Liver (tissue), 9 donors: ENCODE results near the gene OSBPL5. TPM values are rescaled to one million over a fixed set of nuclear protein-coding genes. Genes with fewer than 3 reads are reported as not detected.

Experiments
- DNase-seq: peaks from one replicate; pipeline ENCODE4 v3.0.0-alpha.2; 2017; ENCODE audit warnings: low spot score
- H3K27ac ChIP-seq, 2 donors: one replicate each; pipeline ENCODE4 v1.7.0; 2013; ENCODE audit warnings: inconsistent platforms in 2 of 2, low read length in 2 of 2, control low read depth in 1 of 2, low read depth in 1 of 2, mild to moderate bottlenecking in 1 of 2
- H3K27me3 ChIP-seq, 4 donors: one replicate each; pipeline versions ENCODE4 v1.6.1 to v1.7.0; 2013; ENCODE audit warnings: low read length in 3 of 4, inconsistent platforms in 1 of 4, mild to moderate bottlenecking in 1 of 4, moderate library complexity in 1 of 4; ENCODE audit not compliant: control insufficient read depth in 4 of 4, insufficient read depth in 4 of 4
- H3K36me3 ChIP-seq, 4 donors: one replicate each; pipeline versions ENCODE4 v1.6.1 to v1.7.0; 2013; ENCODE audit warnings: low read length in 3 of 4, mild to moderate bottlenecking in 3 of 4, low read depth in 1 of 4, moderate library complexity in 1 of 4; ENCODE audit not compliant: control insufficient read depth in 4 of 4, insufficient read depth in 3 of 4
- H3K4me1 ChIP-seq, 4 donors: one replicate each; pipeline versions ENCODE4 v1.6.1 to v1.7.0; 2013; ENCODE audit warnings: low read length in 3 of 4, mild to moderate bottlenecking in 3 of 4, moderate library complexity in 1 of 4; ENCODE audit not compliant: control insufficient read depth in 4 of 4, insufficient read depth in 4 of 4
- H3K4me3 ChIP-seq, 3 donors: one replicate each; pipeline versions ENCODE4 v1.6.1 to v1.7.0; 2013; ENCODE audit warnings: low read length in 3 of 3, control low read depth in 1 of 3, low read depth in 1 of 3, mild to moderate bottlenecking in 1 of 3
- H3K9ac ChIP-seq, 2 donors: one replicate each; pipeline ENCODE4 v1.7.0; 2013; ENCODE audit warnings: low read length in 2 of 2, mild to moderate bottlenecking in 2 of 2, moderate library complexity in 2 of 2, control low read depth in 1 of 2, low read depth in 1 of 2
- H3K9me3 ChIP-seq, 4 donors: one replicate each; pipeline versions ENCODE4 v1.6.1 to v1.7.0; 2013; ENCODE audit warnings: low read length in 3 of 4; ENCODE audit not compliant: control insufficient read depth in 4 of 4
- EGR1 ChIP-seq, 2 donors: IDR thresholded peaks; 2 replicates each; pipeline ENCODE4 v1.6.1; 2016 to 2018; ENCODE audit warnings: antibody characterized with exemption in 2 of 2, low read depth in 2 of 2
- FOXA1 ChIP-seq: IDR thresholded peaks from 2 replicates; pipeline ENCODE4 v1.6.1; 2016; ENCODE audit warnings: antibody characterized with exemption
- FOXA2 ChIP-seq: IDR thresholded peaks from 2 replicates; pipeline ENCODE4 v1.6.1; 2016; ENCODE audit warnings: antibody characterized with exemption
- GABPA ChIP-seq, 2 donors: IDR thresholded peaks in 1 of 2; conservative IDR thresholded peaks in 1 of 2; 2 replicates each; pipeline ENCODE4 v1.6.1; 2016; ENCODE audit warnings: antibody characterized with exemption in 2 of 2, mild to moderate bottlenecking in 1 of 2, moderate library complexity in 1 of 2
- HNF4A ChIP-seq, 2 donors: conservative IDR thresholded peaks; 2 replicates each; pipeline ENCODE4 v1.6.1; 2016; ENCODE audit warnings: antibody characterized with exemption in 2 of 2, mild to moderate bottlenecking in 2 of 2
- HNF4G ChIP-seq: IDR thresholded peaks from 2 replicates; pipeline ENCODE4 v1.6.1; 2016; ENCODE audit warnings: antibody characterized with exemption
- JUND ChIP-seq, 2 donors: IDR thresholded peaks; 2 replicates each; pipeline ENCODE4 v1.6.1; 2016; ENCODE audit warnings: antibody characterized with exemption in 2 of 2
- NR2F2 ChIP-seq: IDR thresholded peaks from 2 replicates; pipeline ENCODE4 v1.6.1; 2016; ENCODE audit warnings: antibody characterized with exemption
- RAD21 ChIP-seq, 2 donors: IDR thresholded peaks; 2 replicates each; pipeline ENCODE4 v1.6.1; 2016; ENCODE audit warnings: antibody characterized with exemption in 2 of 2, mild to moderate bottlenecking in 2 of 2
- RXRA ChIP-seq, 2 donors: IDR thresholded peaks; 2 replicates each; pipeline ENCODE4 v1.6.1; 2017 to 2018; ENCODE audit warnings: antibody characterized with exemption in 2 of 2, mild to moderate bottlenecking in 1 of 2
- SP1 ChIP-seq: IDR thresholded peaks from 2 replicates; pipeline ENCODE4 v1.6.1; 2018; ENCODE audit warnings: antibody characterized with exemption, mild to moderate bottlenecking
- TAF1 ChIP-seq: conservative IDR thresholded peaks from 2 replicates; pipeline ENCODE4 v1.6.1; 2016; ENCODE audit warnings: antibody characterized with exemption, mild to moderate bottlenecking
- YY1 ChIP-seq: IDR thresholded peaks from 2 replicates; pipeline ENCODE4 v1.6.1; 2016; ENCODE audit warnings: antibody characterized with exemption, mild to moderate bottlenecking
- WGBS: extraction: QIAGEN DNeasy Blood & Tissue Kit; methylation state at CpG from one replicate; pipeline ENCODE4 v1.1.7; 2013; 5-methylcytosine and 5-hydroxymethylcytosine counted together
- polyA plus RNA-seq, 2 donors: library from polyadenylated mRNA; stranded (reverse) in 1 of 2; unstranded in 1 of 2; fragments of 200-250 nt in 1 of 2; fragments of >200 nt in 1 of 2; fragmentation: Nextera tagmentation in 1 of 2; extraction: Ambion mirVana in 1 of 2; gene quantifications; one replicate each; pipeline versions ENCODE4 v1.2.1 to v1.2.3, GENCODE V29; 2013 to 2015
- total RNA-seq, 2 donors: library from RNA; depleted of rRNA; stranded (reverse); fragments of >200 nt; gene quantifications; one replicate each; pipeline ENCODE4 v1.2.3, GENCODE V29; 2014
- TF ChIP-seq, protein P1 (sequence below): IDR thresholded peaks from 2 replicates; pipeline ENCODE4 v1.6.1; 2016; ENCODE audit warnings: antibody characterized with exemption
- TF ChIP-seq, protein P2 (sequence below): IDR thresholded peaks from 2 replicates; pipeline ENCODE4 v1.6.1; 2016; ENCODE audit warnings: antibody characterized with exemption, mild to moderate bottlenecking
- TF ChIP-seq, protein P3 (sequence below): IDR thresholded peaks from 2 replicates; pipeline ENCODE4 v1.6.1; 2016; ENCODE audit warnings: antibody characterized with exemption
- TF ChIP-seq, protein P4 (sequence below): IDR thresholded peaks from 2 replicates; pipeline ENCODE4 v1.6.1; 2016; ENCODE audit warnings: antibody characterized with exemption
- TF ChIP-seq, protein P5 (sequence below): fragments of 150-350 bp; IDR thresholded peaks from 2 replicates; pipeline ENCODE4 v1.5.1; 2017; ENCODE audit warnings: improper control_type of control experiment, low read depth, low read length; ENCODE audit not compliant: missing input control
- donor health status: healthy.
- donor health status: healthy.
- donor health status: healthy.
- donor health status: healthy.
- donor health status: healthy.

OSBPL5 gene
- total and polyA plus RNA-seq, 4 donors = 0.74 to 6.2 (median 3.9) TPM

DNA sequence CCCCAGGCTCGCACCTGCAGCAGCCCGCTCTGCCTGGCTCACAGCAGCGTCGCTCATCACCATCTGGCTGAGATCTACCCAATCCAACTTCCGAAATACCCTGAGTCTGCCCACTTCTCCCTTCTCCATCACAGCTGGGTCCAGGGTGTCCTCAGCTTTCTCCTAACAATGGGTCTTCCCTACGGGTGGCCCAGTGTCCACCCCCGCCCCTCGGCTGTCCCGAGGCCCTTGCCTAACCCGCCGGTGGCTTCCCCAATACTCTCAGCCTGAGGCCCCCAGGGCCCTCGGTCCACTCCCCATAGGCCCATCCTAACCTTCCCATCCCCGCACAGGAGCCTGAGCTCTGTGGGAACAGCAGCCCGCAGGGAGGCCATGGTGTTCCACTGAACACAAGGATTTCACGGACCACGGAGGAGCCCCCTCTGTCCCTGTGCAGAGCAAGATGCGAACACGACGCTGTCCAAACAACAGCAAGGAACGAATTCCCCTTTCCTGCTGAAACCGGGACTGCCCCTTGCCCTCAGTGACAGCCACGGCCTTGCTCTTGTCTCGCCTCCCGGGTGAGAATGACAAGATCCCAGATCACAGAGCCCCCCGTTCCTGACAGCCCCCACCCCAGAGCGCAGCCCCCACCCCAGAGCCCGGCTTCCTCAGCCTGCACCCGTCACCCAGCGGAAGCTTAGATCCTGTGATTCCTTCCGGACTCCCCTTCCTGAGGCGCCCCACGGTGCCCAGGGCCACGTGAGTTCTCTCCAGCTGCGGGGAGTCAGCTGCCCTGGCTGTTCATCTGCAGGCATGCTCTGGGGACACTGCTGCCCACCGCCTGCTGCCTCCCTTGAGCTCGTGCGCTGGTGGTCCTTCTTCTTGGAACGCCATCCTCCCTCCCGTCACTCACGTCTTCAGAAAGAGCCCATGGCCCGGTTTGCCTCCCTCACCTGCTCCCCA, 59.0 kb downstream of the OSBPL5 start:
- Histone ChIP-seq H3K27ac (no peak overlapping the region), H3K9ac (no peak overlapping the region), H3K4me1 (no peaks in the 10 kb centered on the region), H3K9me3 (no peaks in the 10 kb centered on the region), H3K27me3 (no peaks in the 10 kb centered on the region), H3K4me3 (no peak overlapping the region), H3K36me3 (no peaks in the 10 kb centered on the region)
- TF ChIP-seq, protein P1, sequence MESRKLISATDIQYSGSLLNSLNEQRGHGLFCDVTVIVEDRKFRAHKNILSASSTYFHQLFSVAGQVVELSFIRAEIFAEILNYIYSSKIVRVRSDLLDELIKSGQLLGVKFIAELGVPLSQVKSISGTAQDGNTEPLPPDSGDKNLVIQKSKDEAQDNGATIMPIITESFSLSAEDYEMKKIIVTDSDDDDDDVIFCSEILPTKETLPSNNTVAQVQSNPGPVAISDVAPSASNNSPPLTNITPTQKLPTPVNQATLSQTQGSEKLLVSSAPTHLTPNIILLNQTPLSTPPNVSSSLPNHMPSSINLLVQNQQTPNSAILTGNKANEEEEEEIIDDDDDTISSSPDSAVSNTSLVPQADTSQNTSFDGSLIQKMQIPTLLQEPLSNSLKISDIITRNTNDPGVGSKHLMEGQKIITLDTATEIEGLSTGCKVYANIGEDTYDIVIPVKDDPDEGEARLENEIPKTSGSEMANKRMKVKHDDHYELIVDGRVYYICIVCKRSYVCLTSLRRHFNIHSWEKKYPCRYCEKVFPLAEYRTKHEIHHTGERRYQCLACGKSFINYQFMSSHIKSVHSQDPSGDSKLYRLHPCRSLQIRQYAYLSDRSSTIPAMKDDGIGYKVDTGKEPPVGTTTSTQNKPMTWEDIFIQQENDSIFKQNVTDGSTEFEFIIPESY = no peak
- TF ChIP-seq HNF4A (conservative IDR thresholded peaks at IDR 0.05) = no peak
- TF ChIP-seq YY1 = no peak
- TF ChIP-seq GABPA (IDR thresholded peaks at IDR 0.05 in 1 of 2, conservative IDR thresholded peaks at IDR 0.05 in 1 of 2) = no peak
- TF ChIP-seq JUND (IDR thresholded peaks at IDR 0.05) = no peak
- no peak for TF ChIP-seq HNF4G
- TF ChIP-seq RAD21 (IDR thresholded peaks at IDR 0.05) = no peak
- TF ChIP-seq, protein P2, sequence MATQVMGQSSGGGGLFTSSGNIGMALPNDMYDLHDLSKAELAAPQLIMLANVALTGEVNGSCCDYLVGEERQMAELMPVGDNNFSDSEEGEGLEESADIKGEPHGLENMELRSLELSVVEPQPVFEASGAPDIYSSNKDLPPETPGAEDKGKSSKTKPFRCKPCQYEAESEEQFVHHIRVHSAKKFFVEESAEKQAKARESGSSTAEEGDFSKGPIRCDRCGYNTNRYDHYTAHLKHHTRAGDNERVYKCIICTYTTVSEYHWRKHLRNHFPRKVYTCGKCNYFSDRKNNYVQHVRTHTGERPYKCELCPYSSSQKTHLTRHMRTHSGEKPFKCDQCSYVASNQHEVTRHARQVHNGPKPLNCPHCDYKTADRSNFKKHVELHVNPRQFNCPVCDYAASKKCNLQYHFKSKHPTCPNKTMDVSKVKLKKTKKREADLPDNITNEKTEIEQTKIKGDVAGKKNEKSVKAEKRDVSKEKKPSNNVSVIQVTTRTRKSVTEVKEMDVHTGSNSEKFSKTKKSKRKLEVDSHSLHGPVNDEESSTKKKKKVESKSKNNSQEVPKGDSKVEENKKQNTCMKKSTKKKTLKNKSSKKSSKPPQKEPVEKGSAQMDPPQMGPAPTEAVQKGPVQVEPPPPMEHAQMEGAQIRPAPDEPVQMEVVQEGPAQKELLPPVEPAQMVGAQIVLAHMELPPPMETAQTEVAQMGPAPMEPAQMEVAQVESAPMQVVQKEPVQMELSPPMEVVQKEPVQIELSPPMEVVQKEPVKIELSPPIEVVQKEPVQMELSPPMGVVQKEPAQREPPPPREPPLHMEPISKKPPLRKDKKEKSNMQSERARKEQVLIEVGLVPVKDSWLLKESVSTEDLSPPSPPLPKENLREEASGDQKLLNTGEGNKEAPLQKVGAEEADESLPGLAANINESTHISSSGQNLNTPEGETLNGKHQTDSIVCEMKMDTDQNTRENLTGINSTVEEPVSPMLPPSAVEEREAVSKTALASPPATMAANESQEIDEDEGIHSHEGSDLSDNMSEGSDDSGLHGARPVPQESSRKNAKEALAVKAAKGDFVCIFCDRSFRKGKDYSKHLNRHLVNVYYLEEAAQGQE = no peak
- TF ChIP-seq SP1 = no peak
- no peak for TF ChIP-seq NR2F2
- TF ChIP-seq, protein P3, sequence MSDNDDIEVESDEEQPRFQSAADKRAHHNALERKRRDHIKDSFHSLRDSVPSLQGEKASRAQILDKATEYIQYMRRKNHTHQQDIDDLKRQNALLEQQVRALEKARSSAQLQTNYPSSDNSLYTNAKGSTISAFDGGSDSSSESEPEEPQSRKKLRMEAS = no peak
- TF ChIP-seq TAF1 = no peak
- no peak for TF ChIP-seq RXRA (IDR thresholded peaks at IDR 0.05)
- TF ChIP-seq, protein P4, sequence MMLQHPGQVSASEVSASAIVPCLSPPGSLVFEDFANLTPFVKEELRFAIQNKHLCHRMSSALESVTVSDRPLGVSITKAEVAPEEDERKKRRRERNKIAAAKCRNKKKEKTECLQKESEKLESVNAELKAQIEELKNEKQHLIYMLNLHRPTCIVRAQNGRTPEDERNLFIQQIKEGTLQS = no peak
- TF ChIP-seq FOXA2 = no peak
- no peak for TF ChIP-seq EGR1 (IDR thresholded peaks at IDR 0.05; ENCODE audit: low read depth in 2 of 2)
- TF ChIP-seq, protein P5, sequence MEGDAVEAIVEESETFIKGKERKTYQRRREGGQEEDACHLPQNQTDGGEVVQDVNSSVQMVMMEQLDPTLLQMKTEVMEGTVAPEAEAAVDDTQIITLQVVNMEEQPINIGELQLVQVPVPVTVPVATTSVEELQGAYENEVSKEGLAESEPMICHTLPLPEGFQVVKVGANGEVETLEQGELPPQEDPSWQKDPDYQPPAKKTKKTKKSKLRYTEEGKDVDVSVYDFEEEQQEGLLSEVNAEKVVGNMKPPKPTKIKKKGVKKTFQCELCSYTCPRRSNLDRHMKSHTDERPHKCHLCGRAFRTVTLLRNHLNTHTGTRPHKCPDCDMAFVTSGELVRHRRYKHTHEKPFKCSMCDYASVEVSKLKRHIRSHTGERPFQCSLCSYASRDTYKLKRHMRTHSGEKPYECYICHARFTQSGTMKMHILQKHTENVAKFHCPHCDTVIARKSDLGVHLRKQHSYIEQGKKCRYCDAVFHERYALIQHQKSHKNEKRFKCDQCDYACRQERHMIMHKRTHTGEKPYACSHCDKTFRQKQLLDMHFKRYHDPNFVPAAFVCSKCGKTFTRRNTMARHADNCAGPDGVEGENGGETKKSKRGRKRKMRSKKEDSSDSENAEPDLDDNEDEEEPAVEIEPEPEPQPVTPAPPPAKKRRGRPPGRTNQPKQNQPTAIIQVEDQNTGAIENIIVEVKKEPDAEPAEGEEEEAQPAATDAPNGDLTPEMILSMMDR = no peak
- TF ChIP-seq FOXA1 = no peak
- DNase-seq = no peak
- 82% methylated on average over 41 of the region's 41 CpGs for WGBS
